Measurements from ENCODE around the gene SIRT7. TPM values are rescaled to one million over a fixed set of nuclear protein-coding genes. Genes with fewer than 3 reads are reported as not detected.

Gene SIRT7
- polyA plus RNA-seq, 1 donor from 2014 or later: 44.5 TPM

- H3K4me2 ChIP-seq (ENCODE audit: low read length): no peak overlapping the region
- no peak overlapping the region for H3K9ac ChIP-seq (ENCODE audit: low read length)
- H3F3A ChIP-seq (ENCODE audit: insufficient read depth, low read length, poor library complexity, severe bottlenecking): no peaks in the 10 kb centered on the region
- H3K9me3 ChIP-seq (ENCODE audit: low read length): no peaks in the 10 kb centered on the region
- no peak for TF ChIP-seq RAD21 (conservative IDR thresholded peaks at IDR 0.05)
- TF ChIP-seq, protein P1, sequence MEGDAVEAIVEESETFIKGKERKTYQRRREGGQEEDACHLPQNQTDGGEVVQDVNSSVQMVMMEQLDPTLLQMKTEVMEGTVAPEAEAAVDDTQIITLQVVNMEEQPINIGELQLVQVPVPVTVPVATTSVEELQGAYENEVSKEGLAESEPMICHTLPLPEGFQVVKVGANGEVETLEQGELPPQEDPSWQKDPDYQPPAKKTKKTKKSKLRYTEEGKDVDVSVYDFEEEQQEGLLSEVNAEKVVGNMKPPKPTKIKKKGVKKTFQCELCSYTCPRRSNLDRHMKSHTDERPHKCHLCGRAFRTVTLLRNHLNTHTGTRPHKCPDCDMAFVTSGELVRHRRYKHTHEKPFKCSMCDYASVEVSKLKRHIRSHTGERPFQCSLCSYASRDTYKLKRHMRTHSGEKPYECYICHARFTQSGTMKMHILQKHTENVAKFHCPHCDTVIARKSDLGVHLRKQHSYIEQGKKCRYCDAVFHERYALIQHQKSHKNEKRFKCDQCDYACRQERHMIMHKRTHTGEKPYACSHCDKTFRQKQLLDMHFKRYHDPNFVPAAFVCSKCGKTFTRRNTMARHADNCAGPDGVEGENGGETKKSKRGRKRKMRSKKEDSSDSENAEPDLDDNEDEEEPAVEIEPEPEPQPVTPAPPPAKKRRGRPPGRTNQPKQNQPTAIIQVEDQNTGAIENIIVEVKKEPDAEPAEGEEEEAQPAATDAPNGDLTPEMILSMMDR (IDR thresholded peaks at IDR 0.05; ENCODE audit: poor library complexity, severe bottlenecking): no peak
- TF ChIP-seq EZH2 (IDR thresholded peaks at IDR 0.05; ENCODE audit: borderline replicate concordance, insufficient read depth, low read length, poor library complexity, severe bottlenecking): no peak
- TF ChIP-seq TAF1 (IDR thresholded peaks at IDR 0.05; ENCODE audit: low read depth): no peak
- TF ChIP-seq EP300 (conservative IDR thresholded peaks at IDR 0.05; ENCODE audit: poor library complexity, severe bottlenecking): no peak
- TF ChIP-seq, protein P2, sequence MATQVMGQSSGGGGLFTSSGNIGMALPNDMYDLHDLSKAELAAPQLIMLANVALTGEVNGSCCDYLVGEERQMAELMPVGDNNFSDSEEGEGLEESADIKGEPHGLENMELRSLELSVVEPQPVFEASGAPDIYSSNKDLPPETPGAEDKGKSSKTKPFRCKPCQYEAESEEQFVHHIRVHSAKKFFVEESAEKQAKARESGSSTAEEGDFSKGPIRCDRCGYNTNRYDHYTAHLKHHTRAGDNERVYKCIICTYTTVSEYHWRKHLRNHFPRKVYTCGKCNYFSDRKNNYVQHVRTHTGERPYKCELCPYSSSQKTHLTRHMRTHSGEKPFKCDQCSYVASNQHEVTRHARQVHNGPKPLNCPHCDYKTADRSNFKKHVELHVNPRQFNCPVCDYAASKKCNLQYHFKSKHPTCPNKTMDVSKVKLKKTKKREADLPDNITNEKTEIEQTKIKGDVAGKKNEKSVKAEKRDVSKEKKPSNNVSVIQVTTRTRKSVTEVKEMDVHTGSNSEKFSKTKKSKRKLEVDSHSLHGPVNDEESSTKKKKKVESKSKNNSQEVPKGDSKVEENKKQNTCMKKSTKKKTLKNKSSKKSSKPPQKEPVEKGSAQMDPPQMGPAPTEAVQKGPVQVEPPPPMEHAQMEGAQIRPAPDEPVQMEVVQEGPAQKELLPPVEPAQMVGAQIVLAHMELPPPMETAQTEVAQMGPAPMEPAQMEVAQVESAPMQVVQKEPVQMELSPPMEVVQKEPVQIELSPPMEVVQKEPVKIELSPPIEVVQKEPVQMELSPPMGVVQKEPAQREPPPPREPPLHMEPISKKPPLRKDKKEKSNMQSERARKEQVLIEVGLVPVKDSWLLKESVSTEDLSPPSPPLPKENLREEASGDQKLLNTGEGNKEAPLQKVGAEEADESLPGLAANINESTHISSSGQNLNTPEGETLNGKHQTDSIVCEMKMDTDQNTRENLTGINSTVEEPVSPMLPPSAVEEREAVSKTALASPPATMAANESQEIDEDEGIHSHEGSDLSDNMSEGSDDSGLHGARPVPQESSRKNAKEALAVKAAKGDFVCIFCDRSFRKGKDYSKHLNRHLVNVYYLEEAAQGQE (IDR thresholded peaks at IDR 0.05; ENCODE audit: borderline replicate concordance): no peak
- TF ChIP-seq SMC3 (conservative IDR thresholded peaks at IDR 0.05; ENCODE audit: poor library complexity): no peak
- no peak for TF ChIP-seq MXI1 (conservative IDR thresholded peaks at IDR 0.05; ENCODE audit: poor library complexity, severe bottlenecking)
- no peak for TF ChIP-seq POLR2AphosphoS5 (IDR thresholded peaks at IDR 0.05)
- no peaks in the 10 kb centered on the region for H3K36me3 ChIP-seq (ENCODE audit: insufficient read depth, low read length)
- no peak overlapping the region for H2AFZ ChIP-seq (ENCODE audit: low read depth, low read length)
- H3K27me3 ChIP-seq (ENCODE audit: insufficient read depth, low read depth, low read length): peaks cover 19% of the 10 kb centered on the region
- no peaks in the 10 kb centered on the region for H3K9me2 ChIP-seq (ENCODE audit: insufficient read depth, low read length)
- no peaks in the 10 kb centered on the region for H4K20me1 ChIP-seq (ENCODE audit: insufficient read depth)
- H3K79me2 ChIP-seq (replicated peaks; ENCODE audit: insufficient read depth, low read length): no peaks in the 10 kb centered on the region
- no peak overlapping the region for H3K4me3 ChIP-seq (ENCODE audit: low read length)
- H3K27ac ChIP-seq (ENCODE audit: low read length): no peak overlapping the region
These were observed 12.0 kb downstream of the SIRT7 start for GRCh38 chr17:81905993-81906392.

GRCh38 chr17:81905424-81905875 lies 12.5 kb downstream of the SIRT7 start:
- Histone ChIP-seq H3K4me2 (ENCODE audit: low read length) (no peak overlapping the region), H3K9me2 (ENCODE audit: insufficient read depth, low read length) (no peaks in the 10 kb centered on the region), H3K27ac (ENCODE audit: low read length) (no peak overlapping the region), H4K20me1 (ENCODE audit: insufficient read depth) (no peaks in the 10 kb centered on the region), H3K27me3 (ENCODE audit: insufficient read depth, low read depth, low read length) (peaks cover 19% of the 10 kb centered on the region), H3K9ac (ENCODE audit: low read length) (no peak overlapping the region), H2AFZ (ENCODE audit: low read depth, low read length) (no peak overlapping the region), H3K79me2 (replicated peaks; ENCODE audit: insufficient read depth, low read length) (no peaks in the 10 kb centered on the region), H3F3A (ENCODE audit: insufficient read depth, low read length, poor library complexity, severe bottlenecking) (no peaks in the 10 kb centered on the region), H3K4me3 (ENCODE audit: low read length) (no peak overlapping the region), H3K9me3 (ENCODE audit: low read length) (no peaks in the 10 kb centered on the region), H3K36me3 (ENCODE audit: insufficient read depth, low read length) (no peaks in the 10 kb centered on the region)
- TF ChIP-seq EZH2 (IDR thresholded peaks at IDR 0.05; ENCODE audit: borderline replicate concordance, insufficient read depth, low read length, poor library complexity, severe bottlenecking): no peak
- no peak for TF ChIP-seq SMC3 (conservative IDR thresholded peaks at IDR 0.05; ENCODE audit: poor library complexity)
- TF ChIP-seq, protein P1 (IDR thresholded peaks at IDR 0.05; ENCODE audit: poor library complexity, severe bottlenecking): no peak
- TF ChIP-seq MXI1 (conservative IDR thresholded peaks at IDR 0.05; ENCODE audit: poor library complexity, severe bottlenecking): no peak
- TF ChIP-seq, protein P2 (IDR thresholded peaks at IDR 0.05; ENCODE audit: borderline replicate concordance): no peak
- TF ChIP-seq TAF1 (IDR thresholded peaks at IDR 0.05; ENCODE audit: low read depth): no peak
- no peak for TF ChIP-seq RAD21 (conservative IDR thresholded peaks at IDR 0.05)
- no peak for TF ChIP-seq EP300 (conservative IDR thresholded peaks at IDR 0.05; ENCODE audit: poor library complexity, severe bottlenecking)
- TF ChIP-seq POLR2AphosphoS5 (IDR thresholded peaks at IDR 0.05): no peak
